Activated T-helper 2 cell treated with anti-CD3 and anti-CD28 coated beads, Interferon-gamma antibody, Interleukin-2, Interleukin-4, amounts not matched to agents 10 μg/mL and 5 μg/mL and 100 μg/mL, durations not matched to agents 14 hours and 24 hours and 36 hours (primary cell): Measurements from ENCODE around the gene API5. TPM values are rescaled to one million over a fixed set of nuclear protein-coding genes. Genes with fewer than 3 reads are reported as not detected.

Experiments used
- DNase-seq: peaks from one replicate; pipeline ENCODE4 v3.0.0; 2021; ENCODE audit warnings: low spot score
- H3K27ac Mint-ChIP-seq: one replicate; pipeline ENCODE4 v1.8.0; 2021; ENCODE audit warnings: mixed read lengths
- H3K27me3 Mint-ChIP-seq: one replicate; pipeline ENCODE4 v1.8.0; 2021; ENCODE audit warnings: low read depth, mixed read lengths
- H3K36me3 Mint-ChIP-seq: one replicate; pipeline ENCODE4 v1.8.0; 2021; ENCODE audit warnings: low read depth, mixed read lengths
- H3K4me1 Mint-ChIP-seq: one replicate; pipeline ENCODE4 v1.8.0; 2021; ENCODE audit warnings: low read depth, mixed read lengths
- H3K4me3 Mint-ChIP-seq: one replicate; pipeline ENCODE4 v1.8.0; 2021; ENCODE audit warnings: low read depth, mild to moderate bottlenecking, moderate library complexity, mixed read lengths
- H3K9me3 Mint-ChIP-seq: one replicate; pipeline ENCODE4 v1.8.0; 2021; ENCODE audit warnings: mixed read lengths
- intact Hi-C: fragments of 100-400 bp; cut with micrococcal nuclease; formaldehyde crosslinking; loops from one replicate; pipeline ENCODE4 v1.15.1; 2023
- total RNA-seq: library from RNA; stranded (reverse); gene quantifications from 2 replicates; pipeline ENCODE4 v1.2.3, GENCODE V29; 2022

API5 gene
- total RNA-seq, 1 donor from 2014 or later: 158 TPM

DNA sequence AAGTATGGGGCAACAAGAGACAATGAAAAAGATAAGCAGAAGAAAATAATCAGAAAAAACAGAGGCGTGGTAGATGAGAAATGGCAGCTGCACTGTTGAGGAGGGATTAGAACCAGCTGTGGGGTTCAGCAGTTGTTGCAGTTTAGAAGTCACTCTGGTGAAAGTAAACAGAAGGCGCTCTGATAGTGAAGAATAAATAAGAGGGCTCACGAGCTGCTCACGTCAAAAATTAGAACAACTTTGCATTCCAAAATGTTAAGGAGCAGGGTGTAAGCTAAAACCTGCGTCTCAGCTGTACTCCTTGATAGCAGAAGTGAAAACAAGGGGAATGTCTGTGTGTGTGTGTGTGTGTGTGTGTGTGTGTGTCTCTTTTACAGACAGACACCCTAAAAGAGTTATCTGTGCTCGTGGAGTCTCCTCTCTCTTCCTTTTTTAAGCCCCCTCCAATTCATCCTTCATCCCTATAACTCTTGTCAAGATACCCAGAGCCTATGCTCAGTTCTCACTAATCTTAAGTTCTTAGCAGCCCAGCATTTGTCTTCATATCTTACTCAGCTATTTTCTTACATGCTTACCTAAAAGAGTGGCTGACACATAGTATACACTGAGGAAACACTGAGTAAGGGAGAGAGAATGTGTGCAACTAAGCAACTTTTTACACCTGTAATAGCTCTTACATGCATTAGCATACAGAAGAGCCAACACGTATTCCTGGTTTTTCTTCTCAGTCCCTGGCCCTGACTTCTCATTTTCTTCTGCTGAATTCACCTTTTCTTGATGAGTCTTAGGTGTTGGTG, 55.8 kb downstream of the API5 start:
- intact Hi-C loops: no loop called here
- peaks cover 22% of the 10 kb centered on the region for H3K4me1 Mint-ChIP-seq
- H3K27ac Mint-ChIP-seq: no peak overlapping the region
- no peaks in the 10 kb centered on the region for H3K27me3 Mint-ChIP-seq
- DNase-seq: no peak
- no peaks in the 10 kb centered on the region for H3K9me3 Mint-ChIP-seq
- H3K4me3 Mint-ChIP-seq: no peak overlapping the region
- peaks cover 58% of the 10 kb centered on the region for H3K36me3 Mint-ChIP-seq

DNA sequence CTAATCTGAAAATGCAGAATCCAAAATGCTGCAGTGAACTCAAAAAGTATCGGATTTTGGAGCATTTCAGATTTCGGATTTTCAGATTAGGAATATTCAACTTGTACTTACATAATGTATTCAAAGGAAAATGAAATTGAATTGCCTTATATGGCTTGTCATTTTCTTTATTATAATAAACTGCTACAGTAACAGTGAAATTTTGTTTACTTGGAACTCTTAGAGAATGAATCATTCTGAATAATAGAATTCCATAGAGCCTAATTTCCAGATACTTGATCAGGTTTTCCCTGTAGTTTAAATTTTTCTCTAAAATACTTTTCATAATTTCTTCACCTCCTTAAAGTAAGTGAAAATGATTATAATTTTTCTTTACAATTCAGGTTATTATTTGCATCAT, 64.3 kb downstream of the API5 start:
- DNase-seq: no peak
- Mint-ChIP-seq H3K9me3 (no peaks in the 10 kb centered on the region), H3K36me3 (peaks cover 22% of the 10 kb centered on the region), H3K4me1 (peaks cover 13% of the 10 kb centered on the region), H3K4me3 (no peak overlapping the region), H3K27me3 (no peaks in the 10 kb centered on the region), H3K27ac (no peak overlapping the region)
- intact Hi-C loops: no loop called here

DNA sequence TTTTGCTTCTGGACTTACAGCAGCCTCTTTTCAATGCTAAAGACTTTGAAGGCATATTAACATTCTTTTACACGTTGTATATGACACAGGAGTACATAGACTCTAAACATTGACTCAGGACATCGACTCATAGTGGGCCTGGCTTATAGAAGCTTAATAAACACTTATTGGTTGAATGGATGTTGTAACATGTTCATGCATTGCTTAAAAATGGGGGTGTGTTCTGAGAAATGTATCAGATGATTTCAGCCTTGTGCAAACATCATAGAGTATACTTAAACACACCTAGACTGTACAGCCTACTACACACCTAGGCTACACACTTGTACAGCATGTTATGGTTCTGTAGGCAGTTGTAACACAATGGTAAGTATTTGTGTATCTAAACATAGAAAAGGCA, 64.8 kb downstream of the API5 start:
- no peaks in the 10 kb centered on the region for H3K27me3 Mint-ChIP-seq
- peaks cover 20% of the 10 kb centered on the region for H3K36me3 Mint-ChIP-seq
- DNase-seq: no peak
- H3K4me1 Mint-ChIP-seq: peaks cover 13% of the 10 kb centered on the region
- no peak overlapping the region for H3K27ac Mint-ChIP-seq
- H3K4me3 Mint-ChIP-seq: no peak overlapping the region
- intact Hi-C loops: no loop called here
- H3K9me3 Mint-ChIP-seq: no peaks in the 10 kb centered on the region

DNA sequence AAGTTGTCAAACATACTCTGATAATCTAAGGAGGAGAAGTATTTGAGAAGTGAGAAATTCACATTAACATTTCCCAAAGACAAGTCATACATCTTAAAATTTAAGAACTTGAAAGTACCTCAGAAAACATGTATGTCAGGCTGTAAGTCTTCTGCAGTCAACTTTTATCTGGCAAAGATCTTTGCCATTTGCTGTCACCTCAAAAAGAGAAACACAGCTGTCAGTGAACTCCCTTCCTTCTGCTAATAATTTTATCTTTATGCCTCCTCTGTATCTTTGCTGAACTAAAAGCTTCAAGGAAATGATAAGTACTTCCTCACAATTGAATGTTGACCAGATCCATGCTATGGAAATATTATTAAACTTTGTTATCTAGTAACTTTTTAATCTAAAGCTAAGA, 65.6 kb downstream of the API5 start:
- intact Hi-C loops: no loop called here
- peaks cover 22% of the 10 kb centered on the region for H3K36me3 Mint-ChIP-seq
- peaks cover 13% of the 10 kb centered on the region for H3K4me1 Mint-ChIP-seq
- no peak overlapping the region for H3K27ac Mint-ChIP-seq
- no peaks in the 10 kb centered on the region for H3K9me3 Mint-ChIP-seq
- DNase-seq: no peak
- no peak overlapping the region for H3K4me3 Mint-ChIP-seq
- no peaks in the 10 kb centered on the region for H3K27me3 Mint-ChIP-seq

DNA sequence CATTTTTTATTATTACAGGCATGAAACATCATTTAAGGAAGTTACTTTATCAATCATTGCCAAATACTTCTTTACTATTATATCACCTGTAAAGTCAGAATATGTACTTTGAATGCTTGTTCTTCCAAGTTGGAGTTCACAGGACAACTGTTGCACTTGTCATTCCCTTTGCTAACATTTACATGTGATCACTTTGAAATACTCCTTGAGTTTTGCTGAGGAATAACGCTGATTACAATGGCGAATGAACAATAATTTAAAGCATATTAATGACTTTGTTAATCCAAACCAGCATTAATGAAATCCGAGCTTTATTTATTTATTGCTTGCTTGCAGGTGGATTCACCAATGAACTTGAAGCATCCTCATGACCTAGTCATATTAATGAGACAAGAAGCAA, 67.1 kb downstream of the API5 start:
- DNase-seq: no peak
- Mint-ChIP-seq H3K4me3 (no peak overlapping the region), H3K27me3 (no peaks in the 10 kb centered on the region), H3K9me3 (no peaks in the 10 kb centered on the region), H3K27ac (no peak overlapping the region), H3K4me1 (peaks cover 11% of the 10 kb centered on the region), H3K36me3 (peaks cover 22% of the 10 kb centered on the region)
- intact Hi-C loops: no loop called here

DNA sequence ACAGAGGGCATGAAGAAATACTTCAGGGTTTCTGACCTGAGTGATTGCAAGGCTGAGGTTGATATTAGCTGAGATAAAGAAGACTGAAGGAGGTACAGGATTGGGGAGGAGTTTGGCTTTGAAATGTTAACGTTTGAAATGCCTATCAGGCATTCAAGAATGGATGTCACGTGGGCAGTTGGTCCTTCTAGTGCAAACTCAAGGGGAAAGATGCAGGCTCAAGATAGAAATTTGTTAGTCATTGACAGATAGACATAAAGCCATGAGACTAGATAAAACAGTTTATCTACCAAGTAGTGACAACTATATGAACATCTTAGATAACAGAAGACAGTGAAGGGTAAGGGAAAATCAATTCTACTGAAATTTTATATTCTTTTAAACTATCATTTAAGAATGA, 70.0 kb downstream of the API5 start:
- Mint-ChIP-seq H3K27me3 (no peaks in the 10 kb centered on the region), H3K27ac (no peak overlapping the region), H3K9me3 (no peaks in the 10 kb centered on the region), H3K4me3 (no peak overlapping the region), H3K4me1 (peaks cover 10% of the 10 kb centered on the region), H3K36me3 (peaks cover 25% of the 10 kb centered on the region)
- DNase-seq: no peak
- intact Hi-C loops: no loop called here

DNA sequence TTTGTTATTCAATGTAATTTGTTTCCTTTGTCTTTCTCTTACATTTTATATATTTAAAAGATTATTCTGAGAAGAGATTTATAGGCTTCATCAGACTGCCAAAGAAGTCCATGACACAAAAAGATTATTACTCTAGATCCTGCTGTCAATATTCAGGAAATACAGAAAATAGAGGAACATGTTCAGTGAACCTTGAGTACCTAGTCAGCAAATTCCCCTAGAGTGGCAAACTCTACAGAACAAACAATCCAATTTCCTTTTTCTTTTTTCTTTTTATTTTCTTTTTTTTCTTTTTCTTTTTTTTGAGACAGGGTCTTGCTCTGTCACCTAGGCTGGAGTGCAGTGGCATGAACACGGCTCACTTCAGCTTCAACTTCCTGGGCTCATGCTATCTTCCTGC, 70.8 kb downstream of the API5 start:
- H3K27me3 Mint-ChIP-seq: no peaks in the 10 kb centered on the region
- H3K36me3 Mint-ChIP-seq: peaks cover 25% of the 10 kb centered on the region
- no peak overlapping the region for H3K27ac Mint-ChIP-seq
- H3K4me3 Mint-ChIP-seq: no peak overlapping the region
- DNase-seq: no peak
- no peaks in the 10 kb centered on the region for H3K9me3 Mint-ChIP-seq
- intact Hi-C loops: no loop called here
- peaks cover 7% of the 10 kb centered on the region for H3K4me1 Mint-ChIP-seq

DNA sequence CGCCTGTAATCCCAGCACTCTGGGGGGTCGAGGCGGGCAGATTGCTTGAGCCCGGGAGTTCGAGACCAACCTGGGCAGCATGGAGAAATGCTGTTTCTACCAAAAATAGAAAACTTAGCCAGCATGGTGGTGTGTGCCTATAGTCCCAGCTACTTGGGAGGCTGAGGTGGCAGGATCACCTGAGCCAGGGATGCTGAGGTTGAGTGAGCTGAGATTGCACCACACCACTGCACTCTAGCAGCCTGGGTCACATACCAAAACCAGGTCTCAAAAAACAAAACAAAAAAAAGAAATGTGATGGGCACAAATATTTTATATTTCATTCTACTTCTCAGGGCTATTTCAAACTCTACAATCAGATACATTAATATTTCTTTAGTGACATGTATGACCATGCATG, 72.6 kb downstream of the API5 start:
- H3K4me1 Mint-ChIP-seq: peaks cover 3% of the 10 kb centered on the region
- no peak overlapping the region for H3K4me3 Mint-ChIP-seq
- no peak overlapping the region for H3K27ac Mint-ChIP-seq
- H3K9me3 Mint-ChIP-seq: no peaks in the 10 kb centered on the region
- H3K27me3 Mint-ChIP-seq: no peaks in the 10 kb centered on the region
- intact Hi-C loops: no loop called here
- H3K36me3 Mint-ChIP-seq: peaks cover 33% of the 10 kb centered on the region
- no peak for DNase-seq

DNA sequence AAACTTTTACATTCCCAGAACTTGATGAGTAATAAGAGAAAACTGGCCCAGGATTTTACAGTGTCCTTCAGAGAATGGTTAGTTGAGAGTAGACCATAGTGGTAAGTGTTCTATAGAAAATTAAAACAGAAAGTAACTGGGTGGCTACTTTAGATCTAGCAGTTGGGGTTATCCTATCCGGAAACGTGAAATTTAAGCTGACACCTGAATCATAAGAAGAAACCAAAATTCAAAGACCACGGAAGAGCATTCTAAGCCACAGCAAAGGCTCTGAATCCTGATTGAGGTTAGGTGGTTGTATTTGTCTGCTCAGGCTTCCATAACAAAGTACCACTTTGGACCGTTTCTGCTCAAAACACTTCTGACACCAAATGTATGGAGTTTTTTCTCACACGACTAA, 80.9 kb downstream of the API5 start:
- intact Hi-C loops: no loop called here

DNA sequence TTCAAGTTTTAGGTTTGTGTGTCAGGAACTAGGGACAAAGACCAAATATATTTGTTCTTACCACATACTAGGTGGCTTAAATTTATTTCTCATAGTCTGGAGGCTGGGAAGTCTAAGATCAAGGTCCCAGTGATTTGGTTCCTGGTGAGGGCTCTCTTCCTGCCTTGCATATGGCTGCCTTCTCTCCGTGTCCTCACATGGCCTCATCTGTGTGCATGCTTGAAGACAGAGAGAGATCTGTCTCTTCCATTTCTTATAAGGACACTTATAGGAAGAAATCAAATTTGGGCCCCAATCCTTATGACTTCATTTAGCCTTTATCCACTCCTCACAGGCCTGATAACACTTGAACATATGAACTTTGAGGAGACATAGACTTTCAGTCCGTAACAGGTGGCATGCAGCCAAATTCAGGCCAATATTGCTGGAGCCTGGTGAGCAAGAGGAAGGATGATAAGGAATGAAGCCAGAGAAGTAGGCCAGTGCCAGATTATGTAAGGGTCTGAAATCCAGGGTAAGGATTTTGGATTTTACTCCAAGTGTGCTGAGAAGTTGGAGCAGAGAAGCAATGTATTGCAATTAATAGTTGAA, 82.1 kb downstream of the API5 start:
- peaks cover 82% of the 10 kb centered on the region for H3K36me3 Mint-ChIP-seq
- intact Hi-C loops: no loop called here
- H3K27me3 Mint-ChIP-seq: no peaks in the 10 kb centered on the region
- peaks cover 27% of the 10 kb centered on the region for H3K4me1 Mint-ChIP-seq
- H3K4me3 Mint-ChIP-seq: no peak overlapping the region
- no peaks in the 10 kb centered on the region for H3K9me3 Mint-ChIP-seq
- no peak for DNase-seq
- no peak overlapping the region for H3K27ac Mint-ChIP-seq

More for the DNA sequence above, 80.9 kb downstream of the API5 start:
- Mint-ChIP-seq H3K27ac (peak overlapping the region; percentile 55), H3K36me3 (peaks cover 73% of the 10 kb centered on the region), H3K9me3 (no peaks in the 10 kb centered on the region), H3K4me1 (peaks cover 26% of the 10 kb centered on the region), H3K27me3 (no peaks in the 10 kb centered on the region), H3K4me3 (no peak overlapping the region)
- no peak for DNase-seq

Other genes starting within 250 kb of the API5 start
- 63.5 and 76.1 TPM in 2 replicates for gene TTC17, start 46.9 kb downstream of the API5 start, total RNA-seq